ENCODE results near the gene TRIM47.

GRCh38 chr17:75829747-75830146 is 48.6 kb downstream of the TRIM47 start:
- TF ChIP-seq CTCF (IDR thresholded peaks at IDR 0.05) (no peak), POLR2A (IDR thresholded peaks at IDR 0.05) (no peak), EP300 (IDR thresholded peaks at IDR 0.05) (no peak)

Measured in tibial nerve (tissue), 4 donors.